Astrocyte (in vitro differentiated cells and primary cell): ENCODE results near the gene CCR4. TPM values are rescaled to one million over a fixed set of nuclear protein-coding genes. Genes with fewer than 3 reads are reported as not detected.
A peak's percentile ranks its signal among the peaks of the same experiment; 100 is the strongest.

Source experiments
- DNase-seq: peaks from one replicate; pipeline ENCODE4 v3.0.0-alpha.2; 2010; ENCODE audit warnings: low read depth
- FAIRE-seq: peaks from 2 replicates; lab custom pipeline; 2011; peaks lifted over from hg19 to GRCh38; lab: Jason Lieb, UNC
- H2AFZ ChIP-seq: 2 replicates; pipeline ENCODE4 v1.6.0; 2012; ENCODE audit warnings: low read depth, low read length, inconsistent platforms
- H3K27ac ChIP-seq: 2 replicates; pipeline ENCODE4 v1.5.1; 2011; ENCODE audit warnings: low read depth, low read length, inconsistent platforms
- H3K27me3 ChIP-seq: 2 replicates; pipeline ENCODE4 v1.6.0; 2011; ENCODE audit warnings: low read length, inconsistent platforms; ENCODE audit not compliant: insufficient read depth
- H3K36me3 ChIP-seq: 2 replicates; pipeline ENCODE4 v1.5.1; 2011; ENCODE audit warnings: low read length, inconsistent platforms; ENCODE audit not compliant: insufficient read depth
- H3K4me1 ChIP-seq: 2 replicates; pipeline ENCODE4 v1.5.1; 2011; ENCODE audit warnings: low read length, inconsistent platforms; ENCODE audit not compliant: insufficient read depth
- H3K4me2 ChIP-seq: 2 replicates; pipeline ENCODE4 v1.6.0; 2012; ENCODE audit warnings: low read length, inconsistent platforms
- H3K4me3 ChIP-seq: 2 replicates; pipeline ENCODE4 v1.5.1; 2011; ENCODE audit warnings: low read depth, mild to moderate bottlenecking, low read length, inconsistent platforms; ENCODE audit not compliant: insufficient read depth
- H3K79me2 ChIP-seq: 2 replicates; pipeline ENCODE4 v1.6.0; 2012; ENCODE audit warnings: mild to moderate bottlenecking, low read length, inconsistent platforms; ENCODE audit not compliant: insufficient read depth
- H3K9ac ChIP-seq: 2 replicates; pipeline ENCODE4 v1.6.0; 2012; ENCODE audit warnings: mild to moderate bottlenecking, low read length, inconsistent platforms
- H3K9me3 ChIP-seq: 2 replicates; pipeline ENCODE4 v1.5.1; 2012; ENCODE audit warnings: low read depth, mild to moderate bottlenecking, low read length, inconsistent platforms; ENCODE audit not compliant: insufficient read depth
- H4K20me1 ChIP-seq: 2 replicates; pipeline ENCODE4 v1.6.0; 2012; ENCODE audit warnings: low read length, inconsistent platforms; ENCODE audit not compliant: insufficient read depth
- H3K27ac Mint-ChIP-seq: one replicate; pipeline ENCODE4 v1.8.0; 2021; ENCODE audit warnings: mild to moderate bottlenecking, mixed read lengths; ENCODE audit not compliant: unreplicated experiment
- H3K27me3 Mint-ChIP-seq: one replicate; pipeline ENCODE4 v1.8.0; 2021; ENCODE audit warnings: low read depth, mixed read lengths; ENCODE audit not compliant: unreplicated experiment
- H3K36me3 Mint-ChIP-seq: one replicate; pipeline ENCODE4 v1.8.0; 2021; ENCODE audit warnings: low read depth, mixed read lengths; ENCODE audit not compliant: unreplicated experiment
- H3K4me1 Mint-ChIP-seq: one replicate; pipeline ENCODE4 v1.8.0; 2021; ENCODE audit warnings: low read depth, mixed read lengths; ENCODE audit not compliant: unreplicated experiment
- H3K4me3 Mint-ChIP-seq: one replicate; pipeline ENCODE4 v1.8.0; 2021; ENCODE audit warnings: mild to moderate bottlenecking, moderate library complexity, mixed read lengths; ENCODE audit not compliant: unreplicated experiment
- H3K9me3 Mint-ChIP-seq: one replicate; pipeline ENCODE4 v1.8.0; 2021; ENCODE audit warnings: mild to moderate bottlenecking, mixed read lengths; ENCODE audit not compliant: unreplicated experiment
- CTCF ChIP-seq: IDR thresholded peaks from 2 replicates; pipeline ENCODE4 v1.5.1; 2011; ENCODE audit warnings: low read depth, mild to moderate bottlenecking, inconsistent platforms, low read length, moderate library complexity; ENCODE audit not compliant: insufficient read depth
- EZH2 ChIP-seq: IDR thresholded peaks from 2 replicates; pipeline ENCODE4 v1.6.1; 2012; ENCODE audit warnings: mild to moderate bottlenecking, low read length, inconsistent platforms; ENCODE audit not compliant: insufficient read depth
- total RNA-seq: library from RNA; stranded (reverse); gene quantifications from 2 replicates; pipeline ENCODE4 v1.2.1, GENCODE V29; 2021

CCR4 gene
- total RNA-seq, 1 donor from 2014 or later, result not detected

GRCh38 chr3:32913790-32914446, 37.5 kb upstream of the CCR4 start:
- Histone ChIP-seq H3K27ac (no peak overlapping the region), H4K20me1 (no peaks in the 10 kb centered on the region), H3K4me1 (no peaks in the 10 kb centered on the region), H3K9me3 (peaks cover 6% of the 10 kb centered on the region), H3K4me3 (no peak overlapping the region), H3K36me3 (no peaks in the 10 kb centered on the region), H3K4me2 (no peak overlapping the region), H3K9ac (no peak overlapping the region), H2AFZ (peak overlapping the region; percentile 39), H3K79me2 (no peaks in the 10 kb centered on the region), H3K27me3 (no peaks in the 10 kb centered on the region)
- TF ChIP-seq CTCF (no peak), EZH2 (no peak)
- no peak overlapping the region for H3K27ac Mint-ChIP-seq
- no peaks in the 10 kb centered on the region for H3K36me3 Mint-ChIP-seq
- DNase-seq (peak; percentile 47), FAIRE-seq (no peak)
- H3K4me3 Mint-ChIP-seq, result no peak overlapping the region
- peaks cover 10% of the 10 kb centered on the region for H3K27me3 Mint-ChIP-seq
- peaks cover 9% of the 10 kb centered on the region for H3K9me3 Mint-ChIP-seq
- H3K4me1 Mint-ChIP-seq, result peaks cover 3% of the 10 kb centered on the region

- Histone ChIP-seq H4K20me1 (no peaks in the 10 kb centered on the region), H3K27ac (no peak overlapping the region), H3K4me3 (no peak overlapping the region), H3K9me3 (peaks cover 6% of the 10 kb centered on the region), H2AFZ (no peak overlapping the region), H3K36me3 (no peaks in the 10 kb centered on the region), H3K79me2 (no peaks in the 10 kb centered on the region), H3K4me2 (no peak overlapping the region), H3K9ac (no peak overlapping the region), H3K4me1 (no peaks in the 10 kb centered on the region), H3K27me3 (no peaks in the 10 kb centered on the region)
- DNase-seq (no peak), FAIRE-seq (no peak)
- no peak overlapping the region for H3K27ac Mint-ChIP-seq
- H3K9me3 Mint-ChIP-seq, result peaks cover 7% of the 10 kb centered on the region
- peaks cover 1% of the 10 kb centered on the region for H3K36me3 Mint-ChIP-seq
- H3K27me3 Mint-ChIP-seq, result peaks cover 11% of the 10 kb centered on the region
- TF ChIP-seq EZH2 (no peak), CTCF (no peak)
- no peak overlapping the region for H3K4me3 Mint-ChIP-seq
- H3K4me1 Mint-ChIP-seq, result no peaks in the 10 kb centered on the region
Measured at GRCh38 chr3:32919920-32920319, 31.5 kb upstream of the CCR4 start.

GRCh38 chr3:32922078-32922477, 29.4 kb upstream of the CCR4 start:
- H4K20me1 ChIP-seq, result no peaks in the 10 kb centered on the region
- H3K9ac ChIP-seq, result no peak overlapping the region
- no peak overlapping the region for H3K27ac Mint-ChIP-seq
- H3K4me1 ChIP-seq, result no peaks in the 10 kb centered on the region
- no peak for TF ChIP-seq EZH2
- TF ChIP-seq CTCF, result no peak
- no peak overlapping the region for H2AFZ ChIP-seq
- DNase-seq (no peak), FAIRE-seq (no peak)
- H3K4me1 Mint-ChIP-seq, result no peaks in the 10 kb centered on the region
- H3K36me3 ChIP-seq, result no peaks in the 10 kb centered on the region
- H3K27ac ChIP-seq, result no peak overlapping the region
- no peaks in the 10 kb centered on the region for H3K27me3 ChIP-seq
- H3K4me3 ChIP-seq, result no peak overlapping the region
- H3K4me2 ChIP-seq, result no peak overlapping the region
- H3K79me2 ChIP-seq, result no peaks in the 10 kb centered on the region
- peaks cover 11% of the 10 kb centered on the region for H3K27me3 Mint-ChIP-seq
- no peak overlapping the region for H3K4me3 Mint-ChIP-seq
- H3K36me3 Mint-ChIP-seq, result peaks cover 1% of the 10 kb centered on the region
- peaks cover 5% of the 10 kb centered on the region for H3K9me3 Mint-ChIP-seq
- peaks cover 2% of the 10 kb centered on the region for H3K9me3 ChIP-seq
